ENCODE results near the gene FASTK.

FASTK gene, protein sequence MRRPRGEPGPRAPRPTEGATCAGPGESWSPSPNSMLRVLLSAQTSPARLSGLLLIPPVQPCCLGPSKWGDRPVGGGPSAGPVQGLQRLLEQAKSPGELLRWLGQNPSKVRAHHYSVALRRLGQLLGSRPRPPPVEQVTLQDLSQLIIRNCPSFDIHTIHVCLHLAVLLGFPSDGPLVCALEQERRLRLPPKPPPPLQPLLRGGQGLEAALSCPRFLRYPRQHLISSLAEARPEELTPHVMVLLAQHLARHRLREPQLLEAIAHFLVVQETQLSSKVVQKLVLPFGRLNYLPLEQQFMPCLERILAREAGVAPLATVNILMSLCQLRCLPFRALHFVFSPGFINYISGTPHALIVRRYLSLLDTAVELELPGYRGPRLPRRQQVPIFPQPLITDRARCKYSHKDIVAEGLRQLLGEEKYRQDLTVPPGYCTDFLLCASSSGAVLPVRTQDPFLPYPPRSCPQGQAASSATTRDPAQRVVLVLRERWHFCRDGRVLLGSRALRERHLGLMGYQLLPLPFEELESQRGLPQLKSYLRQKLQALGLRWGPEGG

DNA sequence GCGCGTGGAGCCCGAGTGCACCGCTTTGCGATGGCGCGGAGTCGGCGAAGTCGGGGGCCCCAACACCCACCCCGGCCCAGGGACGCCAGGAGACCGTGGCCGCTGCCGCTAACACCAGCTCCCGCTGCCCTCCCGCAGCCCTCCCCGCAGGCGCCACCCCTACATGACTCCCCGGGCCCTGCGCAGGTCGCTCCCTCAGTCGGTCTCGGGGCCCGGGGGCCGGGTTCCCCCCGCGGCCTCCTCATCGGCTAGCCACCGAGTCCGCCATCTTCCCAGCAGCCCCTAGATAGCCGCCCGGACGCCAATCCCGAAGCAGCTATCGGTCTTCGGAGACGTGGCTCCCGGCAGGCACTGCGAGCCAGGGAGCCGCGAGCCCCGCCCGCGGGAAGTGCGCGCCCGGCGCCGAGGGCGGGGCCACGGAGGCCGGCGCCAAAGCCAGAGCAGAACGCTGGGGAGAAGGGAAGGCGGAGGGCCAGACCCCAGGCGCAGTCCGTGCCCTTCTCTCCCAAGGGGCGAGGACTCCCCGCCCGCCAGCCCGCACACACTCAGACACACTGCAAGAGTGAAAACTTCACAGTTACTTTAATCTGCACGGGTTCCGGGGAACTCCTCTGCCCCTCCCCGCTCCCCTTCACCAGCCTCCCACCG lies at the start of gene FASTK:
Gene FASTK (minus strand): TSS at position 288 of the 648 bp plus-strand sequence. CDS start 43 bp downstream, at position 245.
- peaks cover 36% of the 10 kb centered on the region for H3K4me1 Mint-ChIP-seq
- peaks cover 6% of the 10 kb centered on the region for H3K36me3 Mint-ChIP-seq (ENCODE audit: low read depth)
- H3K27me3 Mint-ChIP-seq (ENCODE audit: low read depth): no peaks in the 10 kb centered on the region
- TF ChIP-seq, protein P1, sequence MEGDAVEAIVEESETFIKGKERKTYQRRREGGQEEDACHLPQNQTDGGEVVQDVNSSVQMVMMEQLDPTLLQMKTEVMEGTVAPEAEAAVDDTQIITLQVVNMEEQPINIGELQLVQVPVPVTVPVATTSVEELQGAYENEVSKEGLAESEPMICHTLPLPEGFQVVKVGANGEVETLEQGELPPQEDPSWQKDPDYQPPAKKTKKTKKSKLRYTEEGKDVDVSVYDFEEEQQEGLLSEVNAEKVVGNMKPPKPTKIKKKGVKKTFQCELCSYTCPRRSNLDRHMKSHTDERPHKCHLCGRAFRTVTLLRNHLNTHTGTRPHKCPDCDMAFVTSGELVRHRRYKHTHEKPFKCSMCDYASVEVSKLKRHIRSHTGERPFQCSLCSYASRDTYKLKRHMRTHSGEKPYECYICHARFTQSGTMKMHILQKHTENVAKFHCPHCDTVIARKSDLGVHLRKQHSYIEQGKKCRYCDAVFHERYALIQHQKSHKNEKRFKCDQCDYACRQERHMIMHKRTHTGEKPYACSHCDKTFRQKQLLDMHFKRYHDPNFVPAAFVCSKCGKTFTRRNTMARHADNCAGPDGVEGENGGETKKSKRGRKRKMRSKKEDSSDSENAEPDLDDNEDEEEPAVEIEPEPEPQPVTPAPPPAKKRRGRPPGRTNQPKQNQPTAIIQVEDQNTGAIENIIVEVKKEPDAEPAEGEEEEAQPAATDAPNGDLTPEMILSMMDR (IDR thresholded peaks at IDR 0.05; ENCODE audit: unreplicated experiment in 3 of 3): no peak
- H3K9me3 Mint-ChIP-seq: no peaks in the 10 kb centered on the region
- peak within 1 kb of the TSS; percentile 57 to 91 (median 88) for H3K27ac Mint-ChIP-seq
- H3K4me3 Mint-ChIP-seq: peak within 1 kb of the TSS; percentile 94 to 97 (median 94)

GRCh38 chr7:151129960-151130591 lies 49.5 kb upstream of the FASTK start:
- H3K36me3 Mint-ChIP-seq (ENCODE audit: low read depth): peaks cover 56% of the 10 kb centered on the region
- peaks cover 10% of the 10 kb centered on the region for H3K27me3 Mint-ChIP-seq (ENCODE audit: low read depth)
- no peak overlapping the region for H3K27ac Mint-ChIP-seq
- H3K4me3 Mint-ChIP-seq: no peak overlapping the region
- no peaks in the 10 kb centered on the region for H3K9me3 Mint-ChIP-seq
- H3K4me1 Mint-ChIP-seq: peaks cover 45% of the 10 kb centered on the region
- TF ChIP-seq, protein P1 (IDR thresholded peaks at IDR 0.05; ENCODE audit: unreplicated experiment in 3 of 3): no peak

- Mint-ChIP-seq H3K9me3 (no peaks in the 10 kb centered on the region), H3K4me1 (peaks cover 47% of the 10 kb centered on the region), H3K4me3 (no peak overlapping the region), H3K36me3 (ENCODE audit: low read depth) (peaks cover 59% of the 10 kb centered on the region), H3K27me3 (ENCODE audit: low read depth) (peaks cover 14% of the 10 kb centered on the region), H3K27ac (no peak overlapping the region)
- TF ChIP-seq, protein P1 (IDR thresholded peaks at IDR 0.05; ENCODE audit: unreplicated experiment in 3 of 3): no peak
Observed at GRCh38 chr7:151129117-151129959, 48.7 kb upstream of the FASTK start.

- peaks cover 61% of the 10 kb centered on the region for H3K36me3 Mint-ChIP-seq (ENCODE audit: low read depth)
- no peaks in the 10 kb centered on the region for H3K9me3 Mint-ChIP-seq
- peaks cover 14% of the 10 kb centered on the region for H3K27me3 Mint-ChIP-seq (ENCODE audit: low read depth)
- no peak overlapping the region for H3K27ac Mint-ChIP-seq
- TF ChIP-seq, protein P1 (IDR thresholded peaks at IDR 0.05; ENCODE audit: unreplicated experiment in 3 of 3): no peak
- H3K4me3 Mint-ChIP-seq: no peak overlapping the region
- H3K4me1 Mint-ChIP-seq: peaks cover 52% of the 10 kb centered on the region
Observed at GRCh38 chr7:151128716-151129115, 48.1 kb upstream of the FASTK start.

- TF ChIP-seq, protein P1 (IDR thresholded peaks at IDR 0.05; ENCODE audit: unreplicated experiment in 3 of 3): no peak
- peak overlapping the region in 2 of 3 experiments; percentile 6 to 54 for H3K4me3 Mint-ChIP-seq
- H3K36me3 Mint-ChIP-seq (ENCODE audit: low read depth): peaks cover 58% of the 10 kb centered on the region
- H3K4me1 Mint-ChIP-seq: peaks cover 52% of the 10 kb centered on the region
- H3K27ac Mint-ChIP-seq: no peak overlapping the region
- no peaks in the 10 kb centered on the region for H3K9me3 Mint-ChIP-seq
- peaks cover 14% of the 10 kb centered on the region for H3K27me3 Mint-ChIP-seq (ENCODE audit: low read depth)
Observed at GRCh38 chr7:151128144-151128543, 47.5 kb upstream of the FASTK start.

Measured in nephron (organoid).